ENCODE data around the gene LY9.
A peak's percentile ranks its signal among the peaks of the same experiment; 100 is the strongest.

The LY9 gene

GRCh38 chr1:160807247-160807646 lies 11.3 kb downstream of the LY9 start:
- no peak for DNase-seq

- DNase-seq: no peak
Measured at GRCh38 chr1:160807738-160808137, 11.8 kb downstream of the LY9 start.

- DNase-seq: no peak
Measured at GRCh38 chr1:160808289-160808688, 12.3 kb downstream of the LY9 start.

- no peak for DNase-seq
Measured at GRCh38 chr1:160810486-160810885, 14.5 kb downstream of the LY9 start.

- no peak for DNase-seq
Measured at GRCh38 chr1:160811147-160811546, 15.2 kb downstream of the LY9 start.

GRCh38 chr1:160813215-160813614 lies 17.2 kb downstream of the LY9 start:
- no peak for DNase-seq

- DNase-seq: no peak
Measured at GRCh38 chr1:160814316-160814715, 18.3 kb downstream of the LY9 start.

GRCh38 chr1:160814856-160815255 lies 18.9 kb downstream of the LY9 start:
- DNase-seq: no peak

GRCh38 chr1:160818207-160818937 lies 22.4 kb downstream of the LY9 start:
- no peak for DNase-seq

- no peak for DNase-seq
Measured at GRCh38 chr1:160819186-160819585, 23.2 kb downstream of the LY9 start.

GRCh38 chr1:160821627-160822026 lies 25.7 kb downstream of the LY9 start:
- no peak for DNase-seq

GRCh38 chr1:160823296-160823695 lies 27.3 kb downstream of the LY9 start:
- no peak for DNase-seq

- no peak for DNase-seq
Measured at GRCh38 chr1:160826546-160826945, 30.6 kb downstream of the LY9 start.

GRCh38 chr1:160827418-160827817 lies 31.4 kb downstream of the LY9 start:
- no peak for DNase-seq

GRCh38 chr1:160829766-160830165 lies 33.8 kb downstream of the LY9 start:
- DNase-seq: no peak

- no peak for DNase-seq
Measured at GRCh38 chr1:160830321-160831153, 34.6 kb downstream of the LY9 start.

- peak; percentile 15 for DNase-seq
Measured at GRCh38 chr1:160834945-160835565, 39.1 kb downstream of the LY9 start.

- no peak for DNase-seq
Measured at GRCh38 chr1:160835751-160836150, 39.8 kb downstream of the LY9 start.

- DNase-seq: no peak
Measured at GRCh38 chr1:160836561-160836960, 40.6 kb downstream of the LY9 start.

GRCh38 chr1:160836981-160837557 lies 41.1 kb downstream of the LY9 start:
- no peak for DNase-seq

- DNase-seq: no peak
Measured at GRCh38 chr1:160837558-160838205, 41.7 kb downstream of the LY9 start.

GRCh38 chr1:160838888-160839287 lies 42.9 kb downstream of the LY9 start:
- DNase-seq: no peak

GRCh38 chr1:160839746-160840145 lies 43.8 kb downstream of the LY9 start:
- DNase-seq: no peak

All from NCI-H1694 treated with DMSO at 0.1 percent for 48 hours (cell line).